Erythroblast (primary cell): ENCODE data around the gene C7orf33.

ENCODE experiments used
- GATA1 ChIP-seq: IDR thresholded peaks from 2 replicates; pipeline ENCODE4 v1.6.1; 2011; ENCODE audit warnings: low read depth, mild to moderate bottlenecking, control low read depth, low read length, moderate library complexity
- POLR2A ChIP-seq: IDR thresholded peaks from 2 replicates; pipeline ENCODE4 v1.6.1; 2011; ENCODE audit warnings: mild to moderate bottlenecking, low read length

GRCh38 chr7:148622887-148623585 is 32.5 kb downstream of the C7orf33 start:
- TF ChIP-seq POLR2A (no peak), GATA1 (no peak)
